Naive B cell (primary cell): ENCODE data around the gene OLIG2. TPM values are rescaled to one million over a fixed set of nuclear protein-coding genes. Genes with fewer than 3 reads are reported as not detected.

Source experiments
- ATAC-seq, 2 donors: fragments of 150-1000 bp; cut with Tn5 transposase; 2 replicates each; pipeline ENCODE4 v1.10.0; 2021; ENCODE audit warnings: low read depth in 2 of 2, mild to moderate bottlenecking in 2 of 2, moderate library complexity in 2 of 2
- DNase-seq: peaks from one replicate; pipeline ENCODE4 v3.0.0; 2022
- H3K27ac Mint-ChIP-seq, 6 donors: one replicate each; pipeline ENCODE4 v1.8.0; 2020 to 2022; ENCODE audit warnings: mild to moderate bottlenecking in 6 of 6, mixed read lengths in 6 of 6, moderate library complexity in 5 of 6, inconsistent platforms in 2 of 6
- H3K27me3 Mint-ChIP-seq, 3 donors: one replicate each; pipeline ENCODE4 v1.8.0; 2021 to 2022; ENCODE audit warnings: mixed read lengths in 3 of 3, mild to moderate bottlenecking in 1 of 3
- H3K36me3 Mint-ChIP-seq, 2 donors: one replicate each; pipeline ENCODE4 v1.8.0; 2020 to 2022; ENCODE audit warnings: mixed read lengths in 2 of 2, inconsistent platforms in 1 of 2, mild to moderate bottlenecking in 1 of 2
- H3K4me1 Mint-ChIP-seq, 3 donors: one replicate each; pipeline ENCODE4 v1.8.0; 2020 to 2022; ENCODE audit warnings: mixed read lengths in 3 of 3, inconsistent platforms in 1 of 3, mild to moderate bottlenecking in 1 of 3, moderate library complexity in 1 of 3
- H3K4me3 Mint-ChIP-seq, 8 donors: one replicate each; pipeline ENCODE4 v1.8.0; 2020 to 2022; ENCODE audit warnings: mild to moderate bottlenecking in 8 of 8, mixed read lengths in 8 of 8, moderate library complexity in 8 of 8, inconsistent platforms in 2 of 8
- H3K9me3 Mint-ChIP-seq, 7 donors: one replicate each; pipeline ENCODE4 v1.8.0; 2020 to 2022; ENCODE audit warnings: mixed read lengths in 7 of 7, mild to moderate bottlenecking in 5 of 7, inconsistent platforms in 2 of 7, moderate library complexity in 1 of 7
- polyA plus RNA-seq, 6 donors: library from polyadenylated mRNA; unstranded; fragments of 300-500 nt; fragmentation: Illumina TruSeq; gene quantifications; one replicate each; pipeline ENCODE4 v1.2.3, GENCODE V29; 2021; ENCODE audit warnings: low read depth in 6 of 6

The OLIG2 gene
- not detected for polyA plus RNA-seq

- peak within 1 kb of the TSS; percentile 50 to 97 (median 84) for H3K27ac Mint-ChIP-seq
- DNase-seq (no peak), ATAC-seq (no peak)
- H3K4me3 Mint-ChIP-seq: peak within 1 kb of the TSS; percentile 17 to 77 (median 52)
- H3K9me3 Mint-ChIP-seq: peaks cover 0 to 9% (median 3%) of the 10 kb centered on the region in 7 donors
- H3K27me3 Mint-ChIP-seq: peaks cover 68 to 85% (median 80%) of the 10 kb centered on the region in 3 donors
- peaks cover 27 to 62% (median 55%) of the 10 kb centered on the region in 3 donors for H3K4me1 Mint-ChIP-seq
- H3K36me3 Mint-ChIP-seq: peaks cover 0 to 22% of the 10 kb centered on the region in 2 donors
Observed at GRCh38 chr21:33025489-33026442, at the start of gene OLIG2. TSS of gene OLIG2 (plus strand) at chr21:33025935. CDS start at chr21:33026863, 928 bp downstream.

DNA sequence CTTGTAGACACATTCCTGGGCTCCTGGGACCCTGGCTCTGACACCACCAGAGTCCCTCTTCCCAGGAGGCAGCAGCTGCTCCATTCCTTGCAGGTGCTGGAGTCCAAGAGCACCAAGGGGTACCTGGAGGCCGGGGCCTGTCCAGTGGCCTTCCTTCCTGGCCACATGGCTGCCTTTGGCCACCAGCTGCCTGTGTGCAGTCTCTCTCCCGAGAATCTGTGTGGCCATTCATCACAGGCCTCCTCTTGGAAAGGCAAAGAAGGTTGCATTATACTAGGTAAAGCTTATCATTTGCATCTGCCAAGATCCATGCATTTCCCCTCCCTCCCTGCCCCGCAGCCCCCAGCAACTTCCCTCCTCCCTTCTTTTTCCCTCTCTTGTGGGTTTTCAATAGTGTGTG, 48.9 kb upstream of the OLIG2 start:
- Mint-ChIP-seq H3K4me3 (no peak overlapping the region), H3K9me3 (peaks cover 0 to 4% (median 0%) of the 10 kb centered on the region in 7 donors), H3K36me3 (no peaks in the 10 kb centered on the region), H3K4me1 (no peaks in the 10 kb centered on the region), H3K27me3 (peaks cover 26 to 57% (median 48%) of the 10 kb centered on the region in 3 donors), H3K27ac (no peak overlapping the region)
- DNase-seq (no peak), ATAC-seq (no peak)

DNA sequence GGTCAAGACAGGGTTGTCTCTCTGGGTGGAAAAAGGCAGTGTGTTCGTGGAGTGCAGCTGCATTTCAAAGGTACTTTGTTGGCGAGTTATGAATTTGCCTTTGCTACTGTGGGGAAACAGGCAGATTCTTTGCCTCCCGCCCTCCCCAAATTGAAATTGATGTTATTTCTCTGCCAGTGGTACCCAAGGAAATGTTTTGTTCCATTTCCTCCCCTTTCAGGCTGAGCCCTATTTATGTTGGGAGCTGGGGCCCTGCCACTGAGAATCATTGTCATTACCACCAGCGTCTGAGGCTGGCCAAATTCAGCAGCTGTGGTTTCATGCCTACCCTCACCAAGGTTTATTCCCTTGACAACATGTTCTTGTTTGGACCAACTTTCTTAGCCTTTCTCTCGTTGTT, 48.5 kb upstream of the OLIG2 start:
- Mint-ChIP-seq H3K36me3 (no peaks in the 10 kb centered on the region), H3K4me3 (no peak overlapping the region), H3K27ac (peak overlapping the region in 1 of 6 donors; percentile 9), H3K4me1 (no peaks in the 10 kb centered on the region), H3K27me3 (peaks cover 26 to 57% (median 48%) of the 10 kb centered on the region in 3 donors), H3K9me3 (peaks cover 0 to 4% (median 0%) of the 10 kb centered on the region in 7 donors)
- ATAC-seq: no peak
- DNase-seq: no peak

DNA sequence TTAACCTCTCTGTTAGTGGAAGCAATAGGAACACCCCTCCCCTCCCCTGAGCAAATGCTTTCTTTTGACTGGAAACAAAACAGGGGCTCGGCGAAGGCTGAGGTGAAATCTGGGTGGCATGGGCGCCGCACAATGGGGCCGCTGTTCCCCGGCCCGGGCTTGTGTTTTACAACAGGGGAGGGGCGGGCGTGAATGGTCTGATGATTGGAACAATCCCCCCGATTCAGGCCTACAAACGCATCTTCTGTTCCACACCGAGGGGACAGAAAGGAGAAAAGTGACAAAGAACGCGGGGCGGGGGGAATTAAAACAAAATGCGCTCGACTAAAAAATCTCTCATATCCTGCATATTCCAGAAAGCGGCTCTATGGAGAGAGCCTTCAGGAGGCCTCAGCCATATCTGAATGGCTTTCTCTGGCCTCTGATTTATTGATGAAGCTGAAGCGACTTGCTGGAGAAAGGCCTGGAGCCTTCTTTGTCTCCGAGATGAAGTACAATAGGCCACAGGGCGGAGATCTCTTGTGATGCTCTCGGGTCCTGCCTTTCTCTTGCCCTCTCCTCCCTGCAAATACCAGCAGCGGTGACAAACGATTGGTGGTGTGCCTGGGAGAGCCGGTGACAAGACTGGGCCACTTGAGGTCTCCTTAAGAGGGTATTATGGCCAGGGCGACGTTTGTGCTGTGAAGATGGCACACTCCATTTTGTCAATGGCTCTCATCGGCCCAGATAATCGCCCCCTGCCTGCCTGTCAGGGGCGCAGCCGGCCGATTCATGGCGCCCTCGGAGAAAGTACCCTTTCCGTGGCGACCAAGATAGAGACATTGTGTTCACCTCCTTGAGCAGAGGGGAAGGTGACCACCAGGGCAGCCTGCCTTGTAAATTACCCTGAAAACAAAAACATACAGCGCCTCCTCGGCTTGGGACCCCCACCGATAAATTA, 47.1 kb upstream of the OLIG2 start:
- no peak for DNase-seq
- H3K4me1 Mint-ChIP-seq: no peaks in the 10 kb centered on the region
- no peak for ATAC-seq
- peaks cover 0 to 4% (median 0%) of the 10 kb centered on the region in 7 donors for H3K9me3 Mint-ChIP-seq
- no peak overlapping the region for H3K27ac Mint-ChIP-seq
- H3K4me3 Mint-ChIP-seq: no peak overlapping the region
- peaks cover 24 to 53% (median 43%) of the 10 kb centered on the region in 3 donors for H3K27me3 Mint-ChIP-seq
- H3K36me3 Mint-ChIP-seq: no peaks in the 10 kb centered on the region

GRCh38 chr21:32979598-32980268, 46.0 kb upstream of the OLIG2 start:
- no peak for ATAC-seq
- H3K27me3 Mint-ChIP-seq: peaks cover 29 to 51% (median 43%) of the 10 kb centered on the region in 3 donors
- no peak overlapping the region for H3K27ac Mint-ChIP-seq

DNA sequence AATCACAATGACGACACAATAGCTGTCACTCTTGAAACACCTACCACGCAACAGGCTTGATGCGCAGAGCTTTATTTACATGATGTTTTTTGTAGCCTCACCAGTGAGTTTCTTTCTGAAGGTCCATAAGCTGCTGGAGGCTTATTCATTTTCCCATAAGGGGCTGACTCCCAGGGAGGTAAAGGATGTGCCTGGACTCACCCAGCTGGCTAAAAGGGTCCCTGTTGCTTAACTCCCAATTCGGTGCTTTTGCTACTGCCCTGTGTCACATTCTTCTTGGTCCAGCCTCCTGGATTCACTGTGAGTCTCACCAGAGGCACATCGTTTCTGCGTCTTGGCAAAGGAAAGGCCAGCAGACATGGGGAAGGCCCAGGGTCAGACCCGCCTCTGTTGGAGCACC, 44.6 kb upstream of the OLIG2 start:
- ATAC-seq: no peak
- Mint-ChIP-seq H3K36me3 (no peaks in the 10 kb centered on the region), H3K4me3 (no peak overlapping the region), H3K27me3 (peaks cover 22 to 42% (median 34%) of the 10 kb centered on the region in 3 donors), H3K9me3 (peaks cover 0 to 4% (median 0%) of the 10 kb centered on the region in 7 donors), H3K27ac (no peak overlapping the region), H3K4me1 (no peaks in the 10 kb centered on the region)
- DNase-seq: no peak

More at GRCh38 chr21:32979598-32980268, 46.0 kb upstream of the OLIG2 start:
- no peak for DNase-seq
- Mint-ChIP-seq H3K4me3 (no peak overlapping the region), H3K9me3 (peaks cover 0 to 4% (median 0%) of the 10 kb centered on the region in 7 donors), H3K36me3 (no peaks in the 10 kb centered on the region), H3K4me1 (no peaks in the 10 kb centered on the region)

DNA sequence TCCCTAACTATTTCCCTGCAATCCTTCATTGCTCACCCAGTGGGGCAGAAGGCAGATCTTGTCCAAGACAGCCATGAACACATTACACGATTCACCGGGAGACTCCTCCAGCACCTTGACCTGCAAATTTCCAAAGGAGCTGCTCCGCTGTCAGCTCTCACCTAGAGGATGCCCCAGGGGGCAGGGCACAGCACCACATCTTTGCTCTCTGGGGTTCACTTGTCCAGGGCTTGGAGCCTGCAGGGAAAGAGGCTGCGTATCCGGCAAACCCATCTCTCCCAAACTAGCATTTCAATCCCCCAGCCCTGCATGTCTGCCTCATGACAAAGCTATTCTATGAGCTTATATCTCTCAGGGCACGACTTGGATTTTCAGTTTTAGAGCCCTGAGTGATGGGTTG, 35.1 kb upstream of the OLIG2 start:
- no peak for DNase-seq
- Mint-ChIP-seq H3K4me1 (no peaks in the 10 kb centered on the region), H3K27ac (no peak overlapping the region), H3K4me3 (no peak overlapping the region), H3K36me3 (peaks cover 0 to 14% of the 10 kb centered on the region in 2 donors), H3K27me3 (peaks cover 38 to 68% (median 52%) of the 10 kb centered on the region in 3 donors), H3K9me3 (peaks cover 0 to 13% (median 5%) of the 10 kb centered on the region in 7 donors)
- ATAC-seq: no peak

DNA sequence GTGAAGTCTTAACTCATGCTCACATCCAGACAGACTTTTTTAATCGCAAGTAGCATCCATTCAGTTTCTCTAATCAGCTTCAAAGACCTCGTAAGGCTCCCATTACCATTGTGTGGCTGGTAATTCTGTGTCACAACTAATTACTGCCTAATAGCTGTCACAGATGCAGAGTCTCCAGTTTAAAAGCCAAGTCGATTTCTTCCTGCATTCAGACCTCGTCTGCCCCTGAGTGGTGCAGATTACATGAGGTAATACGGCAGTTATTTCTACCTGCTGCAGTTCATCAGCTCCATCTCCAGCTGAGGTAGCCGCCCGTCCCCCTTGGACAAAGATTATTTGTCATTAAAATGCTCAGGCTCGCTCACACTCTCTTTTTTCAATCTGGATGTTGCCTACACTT, 34.4 kb upstream of the OLIG2 start:
- H3K9me3 Mint-ChIP-seq: peaks cover 0 to 13% (median 5%) of the 10 kb centered on the region in 7 donors
- no peak overlapping the region for H3K27ac Mint-ChIP-seq
- no peaks in the 10 kb centered on the region for H3K4me1 Mint-ChIP-seq
- ATAC-seq (no peak), DNase-seq (no peak)
- no peak overlapping the region for H3K4me3 Mint-ChIP-seq
- H3K27me3 Mint-ChIP-seq: peaks cover 38 to 73% (median 52%) of the 10 kb centered on the region in 3 donors
- H3K36me3 Mint-ChIP-seq: peaks cover 0 to 14% of the 10 kb centered on the region in 2 donors

GRCh38 chr21:32993894-32994293, 31.8 kb upstream of the OLIG2 start:
- no peak for DNase-seq
- H3K4me1 Mint-ChIP-seq: no peaks in the 10 kb centered on the region
- H3K9me3 Mint-ChIP-seq: peaks cover 0 to 3% (median 0%) of the 10 kb centered on the region in 7 donors
- no peak overlapping the region for H3K4me3 Mint-ChIP-seq
- no peaks in the 10 kb centered on the region for H3K36me3 Mint-ChIP-seq
- peaks cover 39 to 71% (median 54%) of the 10 kb centered on the region in 3 donors for H3K27me3 Mint-ChIP-seq
- no peak overlapping the region for H3K27ac Mint-ChIP-seq
- ATAC-seq: no peak

- DNase-seq (no peak), ATAC-seq (no peak)
- Mint-ChIP-seq H3K27me3 (peaks cover 39 to 70% (median 50%) of the 10 kb centered on the region in 3 donors), H3K4me3 (no peak overlapping the region), H3K36me3 (no peaks in the 10 kb centered on the region), H3K4me1 (no peaks in the 10 kb centered on the region), H3K9me3 (peaks cover 0 to 3% (median 0%) of the 10 kb centered on the region in 7 donors), H3K27ac (no peak overlapping the region)
Observed at GRCh38 chr21:32994305-32994704, 31.4 kb upstream of the OLIG2 start.

- H3K9me3 Mint-ChIP-seq: peaks cover 0 to 4% (median 0%) of the 10 kb centered on the region in 7 donors
- H3K4me3 Mint-ChIP-seq: no peak overlapping the region
- H3K36me3 Mint-ChIP-seq: no peaks in the 10 kb centered on the region
- peaks cover 32 to 73% (median 64%) of the 10 kb centered on the region in 3 donors for H3K27me3 Mint-ChIP-seq
- no peaks in the 10 kb centered on the region for H3K4me1 Mint-ChIP-seq
- no peak overlapping the region for H3K27ac Mint-ChIP-seq
- ATAC-seq: no peak
- DNase-seq: no peak
Observed at GRCh38 chr21:33007747-33008146, 18.0 kb upstream of the OLIG2 start.

- ATAC-seq (no peak), DNase-seq (no peak)
- H3K27me3 Mint-ChIP-seq: peaks cover 37 to 73% (median 67%) of the 10 kb centered on the region in 3 donors
- no peaks in the 10 kb centered on the region for H3K4me1 Mint-ChIP-seq
- peaks cover 0 to 4% (median 2%) of the 10 kb centered on the region in 7 donors for H3K9me3 Mint-ChIP-seq
- H3K4me3 Mint-ChIP-seq: no peak overlapping the region
- H3K36me3 Mint-ChIP-seq: peaks cover 0 to 7% of the 10 kb centered on the region in 2 donors
- H3K27ac Mint-ChIP-seq: no peak overlapping the region
Observed at GRCh38 chr21:33008333-33009051, 17.2 kb upstream of the OLIG2 start.
